Gastrocnemius medialis (tissue), 4 donors: ENCODE data around the gene RAMACL. TPM values are rescaled to one million over a fixed set of nuclear protein-coding genes. Genes with fewer than 3 reads are reported as not detected.
A peak's percentile ranks its signal among the peaks of the same experiment; 100 is the strongest.

Experiments
- ATAC-seq, 2 donors: fragments of 150-250 bp; one replicate each; pipeline ENCODE4 v1.9.1; 2016
- DNase-seq, 2 donors: peaks; one replicate each; pipeline ENCODE4 v3.0.0-alpha.2; 2019
- H3K27ac ChIP-seq, 4 donors: fragments of 200-600 bp; sonication (generic); 1 replicate in 1 of 4; 2 replicates in 3 of 4; pipeline ENCODE4 v1.5.1; 2016 to 2018; ENCODE audit warnings: mild to moderate bottlenecking in 2 of 4, moderate library complexity in 1 of 4
- H3K27me3 ChIP-seq, 3 donors: fragments of 200-600 bp; sonication (generic) in 2 of 3; 1 replicate in 1 of 3; 2 replicates in 2 of 3; pipeline versions ENCODE4 v1.5.1 to v1.6.0; 2016 to 2019; ENCODE audit warnings: mild to moderate bottlenecking in 1 of 3, moderate library complexity in 1 of 3
- H3K36me3 ChIP-seq, 2 donors: fragments of 200-600 bp; sonication (generic) in 1 of 2; one replicate each; pipeline ENCODE4 v1.5.1; 2017 to 2018
- H3K4me1 ChIP-seq, 2 donors: fragments of 200-600 bp; sonication (generic) in 1 of 2; one replicate each; pipeline ENCODE4 v1.5.1; 2016 to 2017; ENCODE audit warnings: mild to moderate bottlenecking in 2 of 2
- H3K4me3 ChIP-seq, 4 donors: fragments of 200-600 bp; sonication (generic) in 3 of 4; 1 replicate in 1 of 4; 2 replicates in 3 of 4; pipeline ENCODE4 v1.5.1; 2016 to 2019; ENCODE audit warnings: mild to moderate bottlenecking in 2 of 4
- H3K9me3 ChIP-seq, 3 donors: fragments of 200-600 bp; sonication (generic) in 2 of 3; 1 replicate in 1 of 3; 2 replicates in 2 of 3; pipeline ENCODE4 v1.5.1; 2016 to 2019
- POLR2A ChIP-seq, 2 donors: fragments of 450-650 bp; IDR thresholded peaks; one replicate each; pipeline ENCODE4 v1.6.1; 2017; ENCODE audit warnings: antibody characterized with exemption in 2 of 2, mild to moderate bottlenecking in 2 of 2, moderate library complexity in 2 of 2
- in situ Hi-C, 4 donors: fragments of 200-750 bp; cut with MboI; loops; one replicate each; pipeline versions ENCODE4 v1.15.0 to v1.8.0; 2017; ENCODE audit warnings: low sequenced_read_pairs in 4 of 4
- intact Hi-C: fragments of 100-400 bp; cut with DNase I; formaldehyde crosslinking; loops from one replicate; pipeline ENCODE4 v1.15.1; 2023; ENCODE audit warnings: low total_unique reads
- total RNA-seq, 4 donors: library from RNA; depleted of rRNA; stranded (reverse); fragments of >200 nt; gene quantifications; one replicate each; pipeline versions ENCODE4 v1.1.0 to v1.2.3, GENCODE V29; 2016
- TF ChIP-seq, protein P1 (sequence below), 5 experiments: fragments of 450-650 bp in 3 of 5; fragments of 200-600 bp in 2 of 5; sonication (generic) in 2 of 5; IDR thresholded peaks in 4 of 5; conservative IDR thresholded peaks in 1 of 5; 1 replicate in 4 of 5; 2 replicates in 1 of 5; pipeline ENCODE4 v1.5.1; 2016 to 2019; ENCODE audit warnings: antibody characterized with exemption in 5 of 5, mild to moderate bottlenecking in 3 of 5, moderate library complexity in 3 of 5

Gene RAMACL
- total RNA-seq, 4 donors from 2014 or later = 0.18 to 5.6 (median 0.58) TPM

DNA sequence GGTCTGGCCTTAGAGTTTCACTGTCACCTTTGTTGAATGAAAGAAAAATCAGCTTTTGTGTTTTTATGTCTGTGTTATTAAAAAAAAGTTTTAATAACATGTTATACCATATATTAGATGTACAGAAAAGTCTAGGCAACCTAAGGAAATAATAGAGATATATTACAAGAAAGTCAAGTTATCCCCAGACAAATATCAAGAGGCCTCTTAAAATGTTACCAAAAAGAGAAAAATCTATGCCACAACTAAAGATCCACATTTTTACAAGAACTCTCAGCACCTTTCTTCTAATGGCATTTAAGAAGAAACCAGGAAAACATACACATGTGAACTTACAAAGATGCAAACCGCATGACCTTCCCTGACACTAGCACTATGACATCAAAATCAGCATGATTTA is 26.8 kb downstream of the RAMACL start:
- DNase-seq = no peak
- in situ Hi-C loops = loop anchor here in 2 of 4 donors (5.0 to 10.0 kb wide), 2 partner anchors 53 to 75 kb away; no protein-coding TSS in a partner anchor
- no peaks in the 10 kb centered on the region for H3K36me3 ChIP-seq
- no peak for ATAC-seq
- no peaks in the 10 kb centered on the region for H3K27me3 ChIP-seq
- no peaks in the 10 kb centered on the region for H3K9me3 ChIP-seq
- intact Hi-C loops = loop anchor here (5.0 kb wide), 1 partner anchor 177 kb away; the partner anchor contains the start of gene MPC1
- H3K4me3 ChIP-seq = no peak overlapping the region
- H3K27ac ChIP-seq = peak overlapping the region in 2 of 4 donors; percentile 86 to 91
- H3K4me1 ChIP-seq = peaks cover 51 to 73% of the 10 kb centered on the region in 2 donors
- TF ChIP-seq, protein P1, sequence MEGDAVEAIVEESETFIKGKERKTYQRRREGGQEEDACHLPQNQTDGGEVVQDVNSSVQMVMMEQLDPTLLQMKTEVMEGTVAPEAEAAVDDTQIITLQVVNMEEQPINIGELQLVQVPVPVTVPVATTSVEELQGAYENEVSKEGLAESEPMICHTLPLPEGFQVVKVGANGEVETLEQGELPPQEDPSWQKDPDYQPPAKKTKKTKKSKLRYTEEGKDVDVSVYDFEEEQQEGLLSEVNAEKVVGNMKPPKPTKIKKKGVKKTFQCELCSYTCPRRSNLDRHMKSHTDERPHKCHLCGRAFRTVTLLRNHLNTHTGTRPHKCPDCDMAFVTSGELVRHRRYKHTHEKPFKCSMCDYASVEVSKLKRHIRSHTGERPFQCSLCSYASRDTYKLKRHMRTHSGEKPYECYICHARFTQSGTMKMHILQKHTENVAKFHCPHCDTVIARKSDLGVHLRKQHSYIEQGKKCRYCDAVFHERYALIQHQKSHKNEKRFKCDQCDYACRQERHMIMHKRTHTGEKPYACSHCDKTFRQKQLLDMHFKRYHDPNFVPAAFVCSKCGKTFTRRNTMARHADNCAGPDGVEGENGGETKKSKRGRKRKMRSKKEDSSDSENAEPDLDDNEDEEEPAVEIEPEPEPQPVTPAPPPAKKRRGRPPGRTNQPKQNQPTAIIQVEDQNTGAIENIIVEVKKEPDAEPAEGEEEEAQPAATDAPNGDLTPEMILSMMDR (IDR thresholded peaks at IDR 0.05 in 4 of 5, conservative IDR thresholded peaks at IDR 0.05 in 1 of 5) = no peak
- no peak for TF ChIP-seq POLR2A (IDR thresholded peaks at IDR 0.05)

DNA sequence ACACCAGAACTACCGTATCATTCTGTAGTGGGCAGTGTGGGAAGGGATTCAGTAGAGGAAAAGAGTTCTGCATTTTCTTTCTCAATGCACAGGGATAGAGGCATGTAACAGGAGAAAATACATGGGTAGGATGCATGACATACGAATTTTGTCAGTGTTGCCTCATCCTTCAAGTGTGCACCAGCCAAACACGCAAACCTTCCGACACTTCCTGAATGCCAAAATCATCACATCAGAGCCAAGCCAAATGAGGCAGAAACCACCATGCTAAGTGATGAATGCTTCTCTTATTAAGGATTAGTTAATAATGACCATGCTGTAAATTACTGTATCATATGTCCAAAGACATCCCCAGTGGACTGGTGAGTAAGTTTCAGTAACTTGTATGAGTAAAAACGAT is 27.3 kb downstream of the RAMACL start:
- peak overlapping the region; percentile 86 to 91 (median 86) for H3K27ac ChIP-seq
- no peak for TF ChIP-seq POLR2A (IDR thresholded peaks at IDR 0.05)
- TF ChIP-seq, protein P1 (IDR thresholded peaks at IDR 0.05 in 4 of 5, conservative IDR thresholded peaks at IDR 0.05 in 1 of 5) = no peak
- peaks cover 53 to 72% of the 10 kb centered on the region in 2 donors for H3K4me1 ChIP-seq
- in situ Hi-C loops (loop anchor here in 1 of 4 donors (10.0 kb wide), 1 partner anchor 76 kb away; no protein-coding TSS in a partner anchor), intact Hi-C loops (loop anchor here (5.0 kb wide), 1 partner anchor 177 kb away; the partner anchor contains the start of gene MPC1)
- H3K9me3 ChIP-seq = no peaks in the 10 kb centered on the region
- no peak for ATAC-seq
- DNase-seq = no peak
- no peaks in the 10 kb centered on the region for H3K27me3 ChIP-seq
- H3K4me3 ChIP-seq = no peak overlapping the region
- no peaks in the 10 kb centered on the region for H3K36me3 ChIP-seq

DNA sequence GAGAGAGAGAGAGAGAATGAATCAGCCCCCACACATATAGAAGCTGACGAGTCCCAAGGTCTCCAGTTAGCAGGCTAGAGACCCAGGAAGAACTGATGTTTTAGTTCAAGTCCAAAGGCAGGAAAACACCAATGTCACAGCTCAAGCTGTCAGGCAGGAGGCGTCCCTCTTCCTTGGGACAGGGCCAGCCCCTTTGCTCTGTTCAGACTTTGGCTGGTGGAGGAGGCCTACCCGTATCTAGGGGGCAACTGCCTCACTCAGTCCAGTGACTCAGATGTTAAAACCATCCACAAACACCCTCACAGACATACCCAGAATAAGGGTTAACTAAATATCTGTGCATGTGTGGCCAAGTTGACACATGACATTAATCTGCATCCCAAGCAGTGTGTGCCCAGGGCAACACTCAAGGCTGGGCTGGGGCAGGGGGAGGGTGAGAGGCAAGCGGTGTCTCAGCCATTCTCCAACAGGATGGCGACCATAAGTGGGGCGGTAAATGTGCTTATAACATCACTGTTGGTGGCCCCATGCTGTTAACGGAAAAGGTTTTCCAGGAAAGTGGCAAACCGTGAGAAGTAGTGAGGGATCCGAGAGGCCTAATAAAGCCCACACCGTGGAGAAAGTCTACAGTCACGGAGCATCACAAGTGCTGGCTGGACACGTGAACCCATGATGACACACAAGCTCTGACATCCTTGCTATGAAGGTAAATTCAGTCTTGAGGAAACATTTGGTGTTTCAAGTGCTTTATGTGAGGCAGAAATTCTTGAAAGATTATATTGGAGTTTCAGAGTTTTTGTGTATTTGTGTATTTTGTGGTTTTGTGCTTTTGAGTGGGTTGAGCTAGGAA is 28.1 kb downstream of the RAMACL start:
- no peak for ATAC-seq
- H3K36me3 ChIP-seq = no peaks in the 10 kb centered on the region
- H3K4me3 ChIP-seq = no peak overlapping the region
- peak overlapping the region; percentile 86 to 91 (median 86) for H3K27ac ChIP-seq
- no peaks in the 10 kb centered on the region for H3K9me3 ChIP-seq
- in situ Hi-C loops = loop anchor here in 1 of 4 donors (10.0 kb wide), 1 partner anchor 76 kb away; no protein-coding TSS in a partner anchor
- no peak for TF ChIP-seq POLR2A (IDR thresholded peaks at IDR 0.05)
- TF ChIP-seq, protein P1 (IDR thresholded peaks at IDR 0.05 in 4 of 5, conservative IDR thresholded peaks at IDR 0.05 in 1 of 5) = no peak
- DNase-seq = no peak
- peaks cover 52 to 74% of the 10 kb centered on the region in 2 donors for H3K4me1 ChIP-seq
- intact Hi-C loops = loop anchor here (5.0 kb wide), 1 partner anchor 176 kb away; the partner anchor contains the start of gene MPC1
- H3K27me3 ChIP-seq = no peaks in the 10 kb centered on the region

DNA sequence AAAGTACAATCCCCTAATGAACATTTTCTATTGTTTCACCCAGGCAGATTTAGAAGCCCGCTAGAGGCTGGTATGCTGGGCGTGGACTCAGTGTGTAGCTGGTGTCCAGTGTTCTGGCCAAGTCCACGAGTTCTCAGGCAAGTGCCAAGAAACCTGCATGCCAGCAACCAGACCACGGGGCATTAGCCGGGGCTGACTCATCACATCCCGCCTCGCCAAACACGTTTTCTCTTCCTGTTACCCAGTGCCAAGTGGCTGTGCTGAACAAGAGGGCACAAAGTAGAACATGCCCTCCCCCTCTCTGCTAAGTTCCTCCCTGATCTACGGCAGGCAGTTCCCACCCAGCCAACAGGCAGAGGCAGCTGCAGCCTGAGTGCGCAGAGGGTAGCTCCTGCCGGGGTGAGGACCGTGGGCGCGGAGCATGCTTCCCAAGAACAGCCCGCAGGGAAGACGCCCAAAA is 29.6 kb downstream of the RAMACL start:
- peaks cover 37 to 69% of the 10 kb centered on the region in 2 donors for H3K4me1 ChIP-seq
- intact Hi-C loops = loop anchor here (1.0 to 5.0 kb wide), 4 partner anchors 70 to 175 kb away; partner anchors contain the start of genes MPC1 and RPS6KA2
- H3K4me3 ChIP-seq = peak overlapping the region; percentile 27 to 44 (median 35)
- TF ChIP-seq POLR2A (IDR thresholded peaks at IDR 0.05) = peak; percentile 88 to 94
- TF ChIP-seq, protein P1 (IDR thresholded peaks at IDR 0.05 in 4 of 5, conservative IDR thresholded peaks at IDR 0.05 in 1 of 5) = peak in 2 of 5 experiments; percentile 11 to 27
- in situ Hi-C loops = loop anchor here in 1 of 4 donors (10.0 kb wide), 1 partner anchor 78 kb away; no protein-coding TSS in a partner anchor
- no peaks in the 10 kb centered on the region for H3K9me3 ChIP-seq
- H3K27ac ChIP-seq = peak overlapping the region; percentile 86 to 91 (median 86)
- ATAC-seq = peak; percentile 81 to 90
- peak; percentile 97 to 99 for DNase-seq
- no peaks in the 10 kb centered on the region for H3K27me3 ChIP-seq
- H3K36me3 ChIP-seq = no peaks in the 10 kb centered on the region
